HepG2 (cell line): ENCODE results near the gene PIK3CD. TPM values are rescaled to one million over a fixed set of nuclear protein-coding genes. Genes with fewer than 3 reads are reported as not detected.

ENCODE experiments used
- ATAC-seq: fragments of 200-7000 bp; cut with Tn5 transposase; 3 replicates; pipeline ENCODE4 v1.9.1; 2020; ENCODE audit warnings: mild to moderate bottlenecking, moderate library complexity
- BruUV-seq: library from RNA; stranded (reverse); fragments of 400-500 nt; replicated peaks from 2 replicates; lab custom pipeline; 2021; lab: Mats Ljungman, UMichigan
- CTCF ChIA-PET: fragments of 300-600 bp; formaldehyde crosslinking; extraction: SDS; loops from one replicate; lab custom pipeline; 2021; ENCODE audit warnings: low total read pairs, inconsistent platforms, low intra/inter-chr PET ratio; lab: Yijun Ruan, JAX
- POLR2A ChIA-PET: fragments of 350-600 bp; sonication (Branson Sonifier 250); formaldehyde crosslinking; loops from one replicate; lab custom pipeline; 2020; ENCODE audit warnings: antibody characterized with exemption, inconsistent platforms; lab: Yijun Ruan, JAX
- DNase-seq: peaks from one replicate; pipeline ENCODE4 v3.0.0-alpha.2; 2015; ENCODE audit warnings: low spot score
- FAIRE-seq: peaks from 3 replicates; lab custom pipeline; 2011; peaks lifted over from hg19 to GRCh38; lab: Jason Lieb, UNC
- H2AFZ ChIP-seq: one replicate; pipeline ENCODE4 v1.6.1; 2011; ENCODE audit warnings: low read length, inconsistent platforms
- H3K27ac ChIP-seq: fragments of 300-600 bp; 3 replicates; pipeline ENCODE4 v1.8.0; 2011; ENCODE audit warnings: mixed run types, mild to moderate bottlenecking, mixed read lengths, low read length, inconsistent platforms; ENCODE audit not compliant: insufficient read depth; ENCODE audit errors: extremely low read length
- H3K27me3 ChIP-seq, 2 experiments: fragments of 200-600 bp in 1 of 2; 2 replicates in 1 of 2; 3 replicates in 1 of 2; pipeline versions ENCODE4 v1.6.0 to v1.8.0; 2011; ENCODE audit warnings: low read length in 2 of 2, mild to moderate bottlenecking in 2 of 2, moderate library complexity in 2 of 2, inconsistent platforms in 1 of 2; ENCODE audit not compliant: insufficient read depth in 2 of 2, control insufficient read depth in 1 of 2
- H3K36me3 ChIP-seq, 2 experiments: fragments of 200-600 bp in 1 of 2; replicated peaks in 1 of 2; 2 replicates in 1 of 2; 3 replicates in 1 of 2; pipeline versions ENCODE4 v1.5.1 to v1.8.0; 2011; ENCODE audit warnings: low read length in 2 of 2, inconsistent platforms in 1 of 2; ENCODE audit not compliant: insufficient read depth in 2 of 2, control insufficient read depth in 1 of 2
- H3K4me1 ChIP-seq: 2 replicates; pipeline ENCODE4 v1.5.1; 2012; ENCODE audit warnings: low read length, inconsistent platforms; ENCODE audit not compliant: insufficient read depth
- H3K4me2 ChIP-seq: 2 replicates; pipeline ENCODE4 v1.6.0; 2011; ENCODE audit warnings: low read depth, low read length, inconsistent platforms
- H3K4me3 ChIP-seq, 3 experiments: fragments of 200-600 bp in 1 of 3; sonication (generic), shearing (Covaris generic) in 1 of 3; replicated peaks in 1 of 3; 2 replicates each; pipeline ENCODE4 v1.5.1; 2011 to 2016; ENCODE audit warnings: low read length in 3 of 3, inconsistent platforms in 2 of 3, low read depth in 2 of 3, mild to moderate bottlenecking in 2 of 3, control low read depth in 1 of 3, mixed read lengths in 1 of 3; ENCODE audit not compliant: insufficient read depth in 1 of 3
- H3K79me2 ChIP-seq: one replicate; pipeline ENCODE4 v1.6.1; 2011; ENCODE audit warnings: low read length, inconsistent platforms; ENCODE audit not compliant: insufficient read depth
- H3K9ac ChIP-seq: 2 replicates; pipeline ENCODE4 v1.6.0; 2011; ENCODE audit warnings: mild to moderate bottlenecking, low read depth, low read length, inconsistent platforms; ENCODE audit not compliant: insufficient read depth
- H3K9me3 ChIP-seq: 2 replicates; pipeline ENCODE4 v1.5.1; 2012; ENCODE audit warnings: mild to moderate bottlenecking, low read length
- H4K20me1 ChIP-seq: 2 replicates; pipeline ENCODE4 v1.6.0; 2011; ENCODE audit warnings: inconsistent platforms, mild to moderate bottlenecking, low read length, moderate library complexity; ENCODE audit not compliant: insufficient read depth
- ZFP90 ChIP-seq: sonication (generic); formaldehyde crosslinking; IDR thresholded peaks from 2 replicates; pipeline ENCODE4 v1.8.0; 2022; ENCODE audit warnings: missing genetic modification reagents, mild to moderate bottlenecking, inconsistent platforms, borderline replicate concordance
- ZNF678 ChIP-seq: sonication (generic); formaldehyde crosslinking; IDR thresholded peaks from 2 replicates; pipeline ENCODE4 v1.4.0; 2020; ENCODE audit warnings: mild to moderate bottlenecking, missing genetic modification reagents
- WGBS: methylation state at CpG from one replicate; pipeline ENCODE4 v1.1.6; 2017; ENCODE audit warnings: low lambda C conversion rate; 5-methylcytosine and 5-hydroxymethylcytosine counted together
- in situ Hi-C: cut with HindIII; loops from 2 replicates; pipeline ENCODE4 v1.10.0; 2017; ENCODE audit warnings: low pct_unique_long_range_greater_than_20kb; ENCODE audit not compliant: extremely low pct_ligation_motif_present
- intact Hi-C: fragments of 100-400 bp; cut with micrococcal nuclease; formaldehyde crosslinking; loops from one replicate; pipeline ENCODE4 v1.10.0; 2022; ENCODE audit not compliant: unreplicated experiment
- polyA plus RNA-seq, 8 experiments: library from polyadenylated mRNA; depleted of rRNA in 3 of 8; stranded (reverse) in 7 of 8; unstranded in 1 of 8; fragments of >200 nt; fragmentation: Illumina TruSeq in 4 of 8; extraction: Trizol in 4 of 8; gene quantifications; 2 replicates each; pipeline versions ENCODE4 v1.2.1 to v1.2.3, GENCODE V29; 2011 to 2016; ENCODE audit warnings: low read depth in 4 of 8, missing spikeins in 1 of 8, mixed read lengths in 1 of 8; ENCODE audit not compliant: insufficient read depth in 1 of 8
- total RNA-seq, 5 experiments: library from RNA; depleted of rRNA; stranded (reverse); fragments of >200 nt; fragmentation: Illumina TruSeq; extraction: Trizol; gene quantifications; 2 replicates each; pipeline ENCODE4 v1.2.3, GENCODE V29; 2016; ENCODE audit warnings: low read depth in 1 of 5
- TF ChIP-seq, protein P1 (sequence below): sonication (generic); formaldehyde crosslinking; IDR thresholded peaks from 2 replicates; pipeline ENCODE4 v1.5.1; 2020; ENCODE audit warnings: mild to moderate bottlenecking, missing genetic modification reagents, borderline replicate concordance
- TF ChIP-seq, protein P2 (sequence below): sonication (generic); formaldehyde crosslinking; IDR thresholded peaks from 2 replicates; pipeline ENCODE4 v1.4.0; 2020; ENCODE audit warnings: missing genetic modification reagents
- TF ChIP-seq, protein P3 (sequence below): sonication (generic); formaldehyde crosslinking; IDR thresholded peaks from 2 replicates; pipeline ENCODE4 v1.8.1; 2022; ENCODE audit warnings: mild to moderate bottlenecking, missing genetic modification reagents

Gene PIK3CD
- total and polyA plus RNA-seq, 2 of the 13 experiments (the other 11 are each of a cell fraction or from before 2014, with no cell fraction given): 7.1 to 10.0 TPM

DNA sequence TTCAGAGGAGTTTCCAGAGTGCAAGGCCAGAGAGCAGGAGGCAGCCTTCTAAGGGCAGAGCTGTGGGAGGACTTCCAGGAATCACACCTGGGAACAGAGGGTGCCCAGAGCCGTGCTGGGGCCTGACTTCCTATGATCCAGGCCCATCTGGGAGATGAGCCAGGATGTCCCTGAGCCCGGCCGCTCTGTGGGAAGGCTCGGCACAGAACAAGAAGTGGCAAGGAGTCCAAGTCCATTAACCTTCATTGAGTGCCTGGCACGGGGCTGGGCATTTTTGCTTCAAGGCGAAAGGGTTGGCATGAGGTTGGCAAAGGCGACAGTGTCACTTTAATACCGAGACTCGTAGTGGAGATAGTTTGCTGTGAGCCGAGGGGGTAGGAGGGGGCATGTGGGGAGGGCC is 44.6 kb upstream of the PIK3CD start:
- Histone ChIP-seq H2AFZ (no peak overlapping the region), H3K4me2 (no peak overlapping the region), H4K20me1 (no peaks in the 10 kb centered on the region), H3K4me1 (no peaks in the 10 kb centered on the region), H3K36me3 (peaks cover 24 to 43% of the 10 kb centered on the region in 2 experiments; a peak in 4 of 5 replicates), H3K27me3 (no peaks in the 10 kb centered on the region), H3K27ac (no peak overlapping the region), H3K79me2 (no peaks in the 10 kb centered on the region), H3K4me3 (no peak overlapping the region), H3K9me3 (no peaks in the 10 kb centered on the region), H3K9ac (no peak overlapping the region)
- no TSS peak for BruUV-seq
- DNase-seq: no peak
- POLR2A ChIA-PET: no interaction called here
- intact Hi-C loops (no loop called here), in situ Hi-C loops (no loop called here)
- 100% methylated on average over 9 of the region's 10 CpGs for WGBS
- FAIRE-seq: no peak
- TF ChIP-seq, protein P1, sequence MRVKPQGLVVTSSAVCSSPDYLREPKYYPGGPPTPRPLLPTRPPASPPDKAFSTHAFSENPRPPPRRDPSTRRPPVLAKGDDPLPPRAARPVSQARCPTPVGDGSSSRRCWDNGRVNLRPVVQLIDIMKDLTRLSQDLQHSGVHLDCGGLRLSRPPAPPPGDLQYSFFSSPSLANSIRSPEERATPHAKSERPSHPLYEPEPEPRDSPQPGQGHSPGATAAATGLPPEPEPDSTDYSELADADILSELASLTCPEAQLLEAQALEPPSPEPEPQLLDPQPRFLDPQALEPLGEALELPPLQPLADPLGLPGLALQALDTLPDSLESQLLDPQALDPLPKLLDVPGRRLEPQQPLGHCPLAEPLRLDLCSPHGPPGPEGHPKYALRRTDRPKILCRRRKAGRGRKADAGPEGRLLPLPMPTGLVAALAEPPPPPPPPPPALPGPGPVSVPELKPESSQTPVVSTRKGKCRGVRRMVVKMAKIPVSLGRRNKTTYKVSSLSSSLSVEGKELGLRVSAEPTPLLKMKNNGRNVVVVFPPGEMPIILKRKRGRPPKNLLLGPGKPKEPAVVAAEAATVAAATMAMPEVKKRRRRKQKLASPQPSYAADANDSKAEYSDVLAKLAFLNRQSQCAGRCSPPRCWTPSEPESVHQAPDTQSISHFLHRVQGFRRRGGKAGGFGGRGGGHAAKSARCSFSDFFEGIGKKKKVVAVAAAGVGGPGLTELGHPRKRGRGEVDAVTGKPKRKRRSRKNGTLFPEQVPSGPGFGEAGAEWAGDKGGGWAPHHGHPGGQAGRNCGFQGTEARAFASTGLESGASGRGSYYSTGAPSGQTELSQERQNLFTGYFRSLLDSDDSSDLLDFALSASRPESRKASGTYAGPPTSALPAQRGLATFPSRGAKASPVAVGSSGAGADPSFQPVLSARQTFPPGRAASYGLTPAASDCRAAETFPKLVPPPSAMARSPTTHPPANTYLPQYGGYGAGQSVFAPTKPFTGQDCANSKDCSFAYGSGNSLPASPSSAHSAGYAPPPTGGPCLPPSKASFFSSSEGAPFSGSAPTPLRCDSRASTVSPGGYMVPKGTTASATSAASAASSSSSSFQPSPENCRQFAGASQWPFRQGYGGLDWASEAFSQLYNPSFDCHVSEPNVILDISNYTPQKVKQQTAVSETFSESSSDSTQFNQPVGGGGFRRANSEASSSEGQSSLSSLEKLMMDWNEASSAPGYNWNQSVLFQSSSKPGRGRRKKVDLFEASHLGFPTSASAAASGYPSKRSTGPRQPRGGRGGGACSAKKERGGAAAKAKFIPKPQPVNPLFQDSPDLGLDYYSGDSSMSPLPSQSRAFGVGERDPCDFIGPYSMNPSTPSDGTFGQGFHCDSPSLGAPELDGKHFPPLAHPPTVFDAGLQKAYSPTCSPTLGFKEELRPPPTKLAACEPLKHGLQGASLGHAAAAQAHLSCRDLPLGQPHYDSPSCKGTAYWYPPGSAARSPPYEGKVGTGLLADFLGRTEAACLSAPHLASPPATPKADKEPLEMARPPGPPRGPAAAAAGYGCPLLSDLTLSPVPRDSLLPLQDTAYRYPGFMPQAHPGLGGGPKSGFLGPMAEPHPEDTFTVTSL (CRISPR knock-in tag): no peak
- no peak for TF ChIP-seq ZNF678
- TF ChIP-seq, protein P2, sequence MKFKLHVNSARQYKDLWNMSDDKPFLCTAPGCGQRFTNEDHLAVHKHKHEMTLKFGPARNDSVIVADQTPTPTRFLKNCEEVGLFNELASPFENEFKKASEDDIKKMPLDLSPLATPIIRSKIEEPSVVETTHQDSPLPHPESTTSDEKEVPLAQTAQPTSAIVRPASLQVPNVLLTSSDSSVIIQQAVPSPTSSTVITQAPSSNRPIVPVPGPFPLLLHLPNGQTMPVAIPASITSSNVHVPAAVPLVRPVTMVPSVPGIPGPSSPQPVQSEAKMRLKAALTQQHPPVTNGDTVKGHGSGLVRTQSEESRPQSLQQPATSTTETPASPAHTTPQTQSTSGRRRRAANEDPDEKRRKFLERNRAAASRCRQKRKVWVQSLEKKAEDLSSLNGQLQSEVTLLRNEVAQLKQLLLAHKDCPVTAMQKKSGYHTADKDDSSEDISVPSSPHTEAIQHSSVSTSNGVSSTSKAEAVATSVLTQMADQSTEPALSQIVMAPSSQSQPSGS (CRISPR knock-in tag): no peak
- TF ChIP-seq ZFP90 (CRISPR knock-in tag): no peak
- TF ChIP-seq, protein P3, sequence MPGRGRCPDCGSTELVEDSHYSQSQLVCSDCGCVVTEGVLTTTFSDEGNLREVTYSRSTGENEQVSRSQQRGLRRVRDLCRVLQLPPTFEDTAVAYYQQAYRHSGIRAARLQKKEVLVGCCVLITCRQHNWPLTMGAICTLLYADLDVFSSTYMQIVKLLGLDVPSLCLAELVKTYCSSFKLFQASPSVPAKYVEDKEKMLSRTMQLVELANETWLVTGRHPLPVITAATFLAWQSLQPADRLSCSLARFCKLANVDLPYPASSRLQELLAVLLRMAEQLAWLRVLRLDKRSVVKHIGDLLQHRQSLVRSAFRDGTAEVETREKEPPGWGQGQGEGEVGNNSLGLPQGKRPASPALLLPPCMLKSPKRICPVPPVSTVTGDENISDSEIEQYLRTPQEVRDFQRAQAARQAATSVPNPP (CRISPR knock-in tag): no peak
- CTCF ChIA-PET: no interaction called here
- ATAC-seq: no peak
